Neural cell (in vitro differentiated cells): ENCODE results near the gene PLCB4.

Experiments used
- EP300 ChIP-seq: fragments of 450-650 bp; conservative IDR thresholded peaks from 2 replicates; pipeline ENCODE4 v1.6.1; 2014; ENCODE audit warnings: antibody characterized with exemption, mild to moderate bottlenecking, moderate library complexity; ENCODE audit not compliant: poor library complexity, severe bottlenecking
- EZH2 ChIP-seq: fragments of 200-600, 300-800 bp; shearing (Covaris generic), sonication (generic); IDR thresholded peaks from 2 replicates; pipeline ENCODE4 v1.6.1; 2014; ENCODE audit warnings: antibody characterized with exemption, low read length, borderline replicate concordance, mild to moderate bottlenecking; ENCODE audit not compliant: insufficient read depth, poor library complexity, severe bottlenecking
- MXI1 ChIP-seq: fragments of 450-650 bp; conservative IDR thresholded peaks from 2 replicates; pipeline ENCODE4 v1.6.1; 2014; ENCODE audit warnings: antibody characterized with exemption, mild to moderate bottlenecking; ENCODE audit not compliant: poor library complexity, severe bottlenecking
- POLR2AphosphoS5 ChIP-seq: IDR thresholded peaks from 2 replicates; pipeline ENCODE4 v1.6.1; 2012
- TAF1 ChIP-seq: IDR thresholded peaks from 2 replicates; pipeline ENCODE4 v1.6.1; 2012; ENCODE audit warnings: low read depth
- TF ChIP-seq, protein P1 (sequence below): fragments of 450-650 bp; IDR thresholded peaks from 2 replicates; pipeline ENCODE4 v1.5.1; 2014; ENCODE audit warnings: antibody characterized with exemption, mild to moderate bottlenecking, moderate library complexity; ENCODE audit not compliant: poor library complexity, severe bottlenecking
- TF ChIP-seq, protein P2 (sequence below): IDR thresholded peaks from 2 replicates; pipeline ENCODE4 v1.6.1; 2012; ENCODE audit warnings: borderline replicate concordance

DNA sequence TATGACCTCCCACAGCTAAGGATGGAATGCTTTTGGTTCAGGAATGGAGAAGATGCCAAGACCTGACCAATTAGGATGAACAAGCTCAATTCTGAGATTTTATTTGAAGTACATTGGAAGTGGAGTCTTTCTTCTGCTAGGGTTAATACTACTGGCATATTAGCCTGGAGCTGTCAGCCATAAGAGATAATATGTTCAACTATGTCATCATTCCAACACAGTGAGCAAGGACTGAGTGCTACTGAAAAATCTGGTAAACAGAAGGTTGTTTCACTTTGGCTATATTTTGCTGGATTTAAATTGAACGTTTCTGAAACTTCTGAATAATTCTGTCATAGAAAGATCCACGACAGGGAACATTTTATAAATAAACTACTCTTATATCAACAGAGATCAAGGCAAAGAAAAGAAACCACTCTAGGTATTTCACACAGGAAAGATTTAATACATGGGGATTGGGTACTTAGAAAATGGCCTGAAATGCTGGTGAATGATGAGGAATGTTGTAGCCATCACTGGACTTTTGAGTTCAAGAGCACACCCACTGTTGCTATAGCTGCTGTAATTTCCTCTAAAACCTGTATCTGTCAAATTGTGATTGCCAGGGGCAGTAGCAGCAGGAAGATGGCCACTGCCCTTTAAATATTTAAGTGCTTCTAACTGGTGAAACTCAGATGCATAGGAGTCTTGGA is 200.5 kb downstream of the PLCB4 start:
- TF ChIP-seq, protein P1, sequence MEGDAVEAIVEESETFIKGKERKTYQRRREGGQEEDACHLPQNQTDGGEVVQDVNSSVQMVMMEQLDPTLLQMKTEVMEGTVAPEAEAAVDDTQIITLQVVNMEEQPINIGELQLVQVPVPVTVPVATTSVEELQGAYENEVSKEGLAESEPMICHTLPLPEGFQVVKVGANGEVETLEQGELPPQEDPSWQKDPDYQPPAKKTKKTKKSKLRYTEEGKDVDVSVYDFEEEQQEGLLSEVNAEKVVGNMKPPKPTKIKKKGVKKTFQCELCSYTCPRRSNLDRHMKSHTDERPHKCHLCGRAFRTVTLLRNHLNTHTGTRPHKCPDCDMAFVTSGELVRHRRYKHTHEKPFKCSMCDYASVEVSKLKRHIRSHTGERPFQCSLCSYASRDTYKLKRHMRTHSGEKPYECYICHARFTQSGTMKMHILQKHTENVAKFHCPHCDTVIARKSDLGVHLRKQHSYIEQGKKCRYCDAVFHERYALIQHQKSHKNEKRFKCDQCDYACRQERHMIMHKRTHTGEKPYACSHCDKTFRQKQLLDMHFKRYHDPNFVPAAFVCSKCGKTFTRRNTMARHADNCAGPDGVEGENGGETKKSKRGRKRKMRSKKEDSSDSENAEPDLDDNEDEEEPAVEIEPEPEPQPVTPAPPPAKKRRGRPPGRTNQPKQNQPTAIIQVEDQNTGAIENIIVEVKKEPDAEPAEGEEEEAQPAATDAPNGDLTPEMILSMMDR: no peak
- TF ChIP-seq, protein P2, sequence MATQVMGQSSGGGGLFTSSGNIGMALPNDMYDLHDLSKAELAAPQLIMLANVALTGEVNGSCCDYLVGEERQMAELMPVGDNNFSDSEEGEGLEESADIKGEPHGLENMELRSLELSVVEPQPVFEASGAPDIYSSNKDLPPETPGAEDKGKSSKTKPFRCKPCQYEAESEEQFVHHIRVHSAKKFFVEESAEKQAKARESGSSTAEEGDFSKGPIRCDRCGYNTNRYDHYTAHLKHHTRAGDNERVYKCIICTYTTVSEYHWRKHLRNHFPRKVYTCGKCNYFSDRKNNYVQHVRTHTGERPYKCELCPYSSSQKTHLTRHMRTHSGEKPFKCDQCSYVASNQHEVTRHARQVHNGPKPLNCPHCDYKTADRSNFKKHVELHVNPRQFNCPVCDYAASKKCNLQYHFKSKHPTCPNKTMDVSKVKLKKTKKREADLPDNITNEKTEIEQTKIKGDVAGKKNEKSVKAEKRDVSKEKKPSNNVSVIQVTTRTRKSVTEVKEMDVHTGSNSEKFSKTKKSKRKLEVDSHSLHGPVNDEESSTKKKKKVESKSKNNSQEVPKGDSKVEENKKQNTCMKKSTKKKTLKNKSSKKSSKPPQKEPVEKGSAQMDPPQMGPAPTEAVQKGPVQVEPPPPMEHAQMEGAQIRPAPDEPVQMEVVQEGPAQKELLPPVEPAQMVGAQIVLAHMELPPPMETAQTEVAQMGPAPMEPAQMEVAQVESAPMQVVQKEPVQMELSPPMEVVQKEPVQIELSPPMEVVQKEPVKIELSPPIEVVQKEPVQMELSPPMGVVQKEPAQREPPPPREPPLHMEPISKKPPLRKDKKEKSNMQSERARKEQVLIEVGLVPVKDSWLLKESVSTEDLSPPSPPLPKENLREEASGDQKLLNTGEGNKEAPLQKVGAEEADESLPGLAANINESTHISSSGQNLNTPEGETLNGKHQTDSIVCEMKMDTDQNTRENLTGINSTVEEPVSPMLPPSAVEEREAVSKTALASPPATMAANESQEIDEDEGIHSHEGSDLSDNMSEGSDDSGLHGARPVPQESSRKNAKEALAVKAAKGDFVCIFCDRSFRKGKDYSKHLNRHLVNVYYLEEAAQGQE: no peak
- TF ChIP-seq TAF1 (no peak), EZH2 (no peak), EP300 (no peak), POLR2AphosphoS5 (no peak), MXI1 (no peak)
